K562 (cell line): ENCODE measurements around the gene TMEM184B. TPM values are rescaled to one million over a fixed set of nuclear protein-coding genes. Genes with fewer than 3 reads are reported as not detected.

ENCODE experiments used
- CBFA2T2 ChIP-seq: fragments of 450-650 bp; conservative IDR thresholded peaks from 2 replicates; pipeline ENCODE4 v1.6.1; 2017; ENCODE audit warnings: mild to moderate bottlenecking
- CBX3 ChIP-seq, 2 experiments: IDR thresholded peaks; 1 replicate in 1 of 2; 2 replicates in 1 of 2; pipeline ENCODE4 v1.6.1; 2012; ENCODE audit warnings: inconsistent platforms in 2 of 2, low read length in 2 of 2, borderline replicate concordance in 1 of 2, control low read depth in 1 of 2
- CXXC5 ChIP-seq: fragments of 250-450 bp; sonication (Bioruptor Pico); IDR thresholded peaks from 2 replicates; pipeline ENCODE4 v1.8.0; 2022; ENCODE audit warnings: inconsistent platforms, mild to moderate bottlenecking, moderate library complexity
- ESRRA ChIP-seq: fragments of 450-650 bp; IDR thresholded peaks from 2 replicates; pipeline ENCODE4 v1.6.1; 2014; ENCODE audit warnings: low read depth, mild to moderate bottlenecking, moderate library complexity, borderline replicate concordance
- GABPA ChIP-seq: fragments of 200-800 bp; sonication (Bioruptor generic); conservative IDR thresholded peaks from 2 replicates; pipeline ENCODE4 v1.6.1; 2016; ENCODE audit warnings: low read depth, missing genetic modification characterization, missing compliant biosample characterization
- MAX ChIP-seq: sonication (generic); formaldehyde crosslinking; IDR thresholded peaks from 2 replicates; pipeline ENCODE4 v1.9.0; 2022; ENCODE audit warnings: mild to moderate bottlenecking, missing genetic modification reagents
- MED1 ChIP-seq: sonication (generic); formaldehyde crosslinking; IDR thresholded peaks from 2 replicates; pipeline ENCODE4 v1.8.1; 2023; ENCODE audit warnings: missing genetic modification reagents, borderline replicate concordance
- MYC ChIP-seq, 2 experiments: fragments of 250-450 bp in 1 of 2; sonication (Bioruptor Pico) in 1 of 2; IDR thresholded peaks; 2 replicates each; pipeline versions ENCODE4 v1.5.1 to v1.6.1; 2012 to 2021; ENCODE audit warnings: low read depth in 2 of 2, borderline replicate concordance in 1 of 2, improper control_type of control experiment in 1 of 2, low read length in 1 of 2, mild to moderate bottlenecking in 1 of 2, moderate library complexity in 1 of 2
- NCOA2 ChIP-seq, 2 experiments: fragments of 450-650 bp; IDR thresholded peaks; 2 replicates each; pipeline ENCODE4 v1.6.1; 2018; ENCODE audit warnings: mild to moderate bottlenecking in 2 of 2, moderate library complexity in 1 of 2; ENCODE audit not compliant: partially characterized antibody in 2 of 2
- NUFIP1 ChIP-seq: fragments of 450-650 bp; IDR thresholded peaks from 2 replicates; pipeline ENCODE4 v1.6.1; 2018; ENCODE audit not compliant: partially characterized antibody
- RNF2 ChIP-seq: sonication (generic); IDR thresholded peaks from 2 replicates; pipeline ENCODE4 v1.6.1; 2016
- TOE1 ChIP-seq, 2 experiments: fragments of 450-650 bp in 1 of 2; sonication (generic) in 1 of 2; formaldehyde crosslinking in 1 of 2; IDR thresholded peaks; 2 replicates each; pipeline versions ENCODE4 v1.7.1 to v1.8.0; 2016 to 2022; ENCODE audit warnings: borderline replicate concordance in 2 of 2, mild to moderate bottlenecking in 2 of 2, antibody characterized with exemption in 1 of 2, inconsistent platforms in 1 of 2, low read depth in 1 of 2, missing genetic modification reagents in 1 of 2, moderate library complexity in 1 of 2
- ZNF277 ChIP-seq: fragments of 250-450 bp; sonication (Bioruptor Pico); IDR thresholded peaks from 2 replicates; pipeline ENCODE4 v1.8.0; 2022; ENCODE audit warnings: inconsistent platforms, mild to moderate bottlenecking, moderate library complexity, borderline replicate concordance
- ZNF589 ChIP-seq: fragments of 200-800 bp; sonication (Bioruptor generic); IDR thresholded peaks from 2 replicates; pipeline ENCODE4 v1.6.1; 2016; ENCODE audit warnings: low read depth, missing genetic modification characterization, missing compliant biosample characterization
- polyA plus RNA-seq, 8 experiments: library from polyadenylated mRNA; depleted of rRNA in 4 of 8; stranded (reverse) in 5 of 8; unstranded in 3 of 8; fragments of >200 nt; fragmentation: Nextera tagmentation in 2 of 8; fragmentation: Illumina TruSeq in 1 of 8; extraction: Ambion mirVana in 2 of 8; extraction: Trizol in 1 of 8; gene quantifications; 2 replicates each; pipeline versions ENCODE4 v1.2.1 to v1.2.3, GENCODE V29; 2011 to 2014; ENCODE audit warnings: inconsistent platforms in 1 of 8, missing spikeins in 1 of 8
- total RNA-seq, 7 experiments: library from RNA; depleted of rRNA in 6 of 7; stranded (reverse); fragments of >200 nt in 6 of 7; fragmentation: Illumina TruSeq in 2 of 7; extraction: Trizol in 2 of 7; gene quantifications; 2 replicates each; pipeline versions ENCODE4 v1.2.1 to v1.2.3, GENCODE V29; 2011 to 2021; ENCODE audit warnings: low replicate concordance in 1 of 7
- TF ChIP-seq, protein P1 (sequence below): fragments of 450-650 bp; formaldehyde crosslinking; IDR thresholded peaks from 2 replicates; pipeline ENCODE4 v1.4.0; 2020; ENCODE audit warnings: mild to moderate bottlenecking, mixed read lengths
- TF ChIP-seq, protein P2 (sequence below): fragments of 450-650 bp; IDR thresholded peaks from 2 replicates; pipeline ENCODE4 v1.6.1; 2014; ENCODE audit warnings: low read depth, mild to moderate bottlenecking, moderate library complexity, borderline replicate concordance
- TF ChIP-seq, protein P3 (sequence below): sonication (generic); formaldehyde crosslinking; IDR thresholded peaks from 2 replicates; pipeline ENCODE4 v1.5.0; 2020; ENCODE audit warnings: missing genetic modification reagents
- TF ChIP-seq, protein P4 (sequence below): fragments of 250-450 bp; sonication (Bioruptor Pico); IDR thresholded peaks from 2 replicates; pipeline ENCODE4 v1.5.0; 2020; ENCODE audit warnings: mild to moderate bottlenecking, borderline replicate concordance

Gene TMEM184B
- total and polyA plus RNA-seq, 9 of the 15 experiments (the other 6 are each of a cell fraction or from before 2014, with no cell fraction given) = 0.31 to 25.1 (median 6.2) TPM

- TF ChIP-seq, protein P1, sequence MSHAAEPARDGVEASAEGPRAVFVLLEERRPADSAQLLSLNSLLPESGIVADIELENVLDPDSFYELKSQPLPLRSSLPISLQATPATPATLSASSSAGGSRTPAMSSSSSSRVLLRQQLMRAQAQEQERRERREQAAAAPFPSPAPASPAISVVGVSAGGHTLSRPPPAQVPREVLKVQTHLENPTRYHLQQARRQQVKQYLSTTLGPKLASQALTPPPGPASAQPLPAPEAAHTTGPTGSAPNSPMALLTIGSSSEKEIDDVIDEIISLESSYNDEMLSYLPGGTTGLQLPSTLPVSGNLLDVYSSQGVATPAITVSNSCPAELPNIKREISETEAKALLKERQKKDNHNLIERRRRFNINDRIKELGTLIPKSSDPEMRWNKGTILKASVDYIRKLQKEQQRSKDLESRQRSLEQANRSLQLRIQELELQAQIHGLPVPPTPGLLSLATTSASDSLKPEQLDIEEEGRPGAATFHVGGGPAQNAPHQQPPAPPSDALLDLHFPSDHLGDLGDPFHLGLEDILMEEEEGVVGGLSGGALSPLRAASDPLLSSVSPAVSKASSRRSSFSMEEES (CRISPR knock-in tag) = peak; percentile 98
- peak; percentile 44; the same call in 1 of the 2 replicates for TF ChIP-seq ZNF589
- TF ChIP-seq CBX3 (IDR thresholded peaks at IDR 0.05; ENCODE audit: borderline replicate concordance in 1 of 2, low read length in 2 of 2) = peak in 1 of 2 experiments; percentile 59; a peak in 1 of 3 replicates
- TF ChIP-seq, protein P2, sequence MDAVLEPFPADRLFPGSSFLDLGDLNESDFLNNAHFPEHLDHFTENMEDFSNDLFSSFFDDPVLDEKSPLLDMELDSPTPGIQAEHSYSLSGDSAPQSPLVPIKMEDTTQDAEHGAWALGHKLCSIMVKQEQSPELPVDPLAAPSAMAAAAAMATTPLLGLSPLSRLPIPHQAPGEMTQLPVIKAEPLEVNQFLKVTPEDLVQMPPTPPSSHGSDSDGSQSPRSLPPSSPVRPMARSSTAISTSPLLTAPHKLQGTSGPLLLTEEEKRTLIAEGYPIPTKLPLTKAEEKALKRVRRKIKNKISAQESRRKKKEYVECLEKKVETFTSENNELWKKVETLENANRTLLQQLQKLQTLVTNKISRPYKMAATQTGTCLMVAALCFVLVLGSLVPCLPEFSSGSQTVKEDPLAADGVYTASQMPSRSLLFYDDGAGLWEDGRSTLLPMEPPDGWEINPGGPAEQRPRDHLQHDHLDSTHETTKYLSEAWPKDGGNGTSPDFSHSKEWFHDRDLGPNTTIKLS = peak; percentile 41; the same call in 1 of the 2 replicates
- TF ChIP-seq ESRRA = peak; percentile 93
- TF ChIP-seq, protein P3, sequence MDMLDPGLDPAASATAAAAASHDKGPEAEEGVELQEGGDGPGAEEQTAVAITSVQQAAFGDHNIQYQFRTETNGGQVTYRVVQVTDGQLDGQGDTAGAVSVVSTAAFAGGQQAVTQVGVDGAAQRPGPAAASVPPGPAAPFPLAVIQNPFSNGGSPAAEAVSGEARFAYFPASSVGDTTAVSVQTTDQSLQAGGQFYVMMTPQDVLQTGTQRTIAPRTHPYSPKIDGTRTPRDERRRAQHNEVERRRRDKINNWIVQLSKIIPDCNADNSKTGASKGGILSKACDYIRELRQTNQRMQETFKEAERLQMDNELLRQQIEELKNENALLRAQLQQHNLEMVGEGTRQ (CRISPR knock-in tag) = peak; percentile 93
- TF ChIP-seq RNF2 = peak; percentile 62; the same call in 1 of the 2 replicates
- no peak for TF ChIP-seq ZNF277 (CRISPR knock-in tag)
- TF ChIP-seq MAX (CRISPR knock-in tag) = peak; percentile 94
- TF ChIP-seq MYC (IDR thresholded peaks at IDR 0.05; ENCODE audit: low read depth, low read length) = peak; percentile 71; the same call in 1 of the 2 replicates
- TF ChIP-seq MYC (CRISPR knock-in tag; IDR thresholded peaks at IDR 0.05; ENCODE audit: borderline replicate concordance, low read depth) = no peak
- no peak for TF ChIP-seq MED1 (CRISPR knock-in tag)
- no peak for TF ChIP-seq GABPA (tag)
- TF ChIP-seq, protein P4, sequence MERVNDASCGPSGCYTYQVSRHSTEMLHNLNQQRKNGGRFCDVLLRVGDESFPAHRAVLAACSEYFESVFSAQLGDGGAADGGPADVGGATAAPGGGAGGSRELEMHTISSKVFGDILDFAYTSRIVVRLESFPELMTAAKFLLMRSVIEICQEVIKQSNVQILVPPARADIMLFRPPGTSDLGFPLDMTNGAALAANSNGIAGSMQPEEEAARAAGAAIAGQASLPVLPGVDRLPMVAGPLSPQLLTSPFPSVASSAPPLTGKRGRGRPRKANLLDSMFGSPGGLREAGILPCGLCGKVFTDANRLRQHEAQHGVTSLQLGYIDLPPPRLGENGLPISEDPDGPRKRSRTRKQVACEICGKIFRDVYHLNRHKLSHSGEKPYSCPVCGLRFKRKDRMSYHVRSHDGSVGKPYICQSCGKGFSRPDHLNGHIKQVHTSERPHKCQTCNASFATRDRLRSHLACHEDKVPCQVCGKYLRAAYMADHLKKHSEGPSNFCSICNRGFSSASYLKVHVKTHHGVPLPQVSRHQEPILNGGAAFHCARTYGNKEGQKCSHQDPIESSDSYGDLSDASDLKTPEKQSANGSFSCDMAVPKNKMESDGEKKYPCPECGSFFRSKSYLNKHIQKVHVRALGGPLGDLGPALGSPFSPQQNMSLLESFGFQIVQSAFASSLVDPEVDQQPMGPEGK = no peak
- peak; percentile 73 for TF ChIP-seq CBFA2T2
- peak; percentile 71 for TF ChIP-seq CXXC5 (CRISPR knock-in tag)
- TF ChIP-seq NUFIP1 = peak; percentile 33
- TF ChIP-seq TOE1 (IDR thresholded peaks at IDR 0.05; ENCODE audit: borderline replicate concordance) = peak; percentile 98
- no peak for TF ChIP-seq TOE1 (CRISPR knock-in tag; IDR thresholded peaks at IDR 0.05; ENCODE audit: borderline replicate concordance, low read depth)
- no peak for TF ChIP-seq NCOA2 (IDR thresholded peaks at IDR 0.05; ENCODE audit: partially characterized antibody in 2 of 2)
Measured at GRCh38 chr22:38266120-38266519, 6.7 kb downstream of the TMEM184B start (continued).
